Measurements from ENCODE around the gene THSD7B. TPM values are rescaled to one million over a fixed set of nuclear protein-coding genes. Genes with fewer than 3 reads are reported as not detected.

THSD7B gene
- total and polyA plus RNA-seq, 10 of the 15 experiments (the other 5 are each of a cell fraction or from before 2014, with no cell fraction given): 0.03 to 0.56 (median 0.28) TPM

GRCh38 chr2:136785215-136785614, 19.9 kb downstream of the THSD7B start:
- H3K27me3 ChIP-seq (replicated peaks in 1 of 2; ENCODE audit: control insufficient read depth in 2 of 2, insufficient read depth in 2 of 2, low read length in 1 of 2): no peaks in the 10 kb centered on the region
- ATAC-seq (no peak), FAIRE-seq (no peak), DNase-seq (ENCODE audit: low read depth, low spot score) (no peak)
- H3K79me2 ChIP-seq (ENCODE audit: control insufficient read depth, insufficient read depth, low read length): no peaks in the 10 kb centered on the region
- H3K4me2 ChIP-seq (ENCODE audit: control insufficient read depth, insufficient read depth): no peak overlapping the region
- in situ Hi-C loops (cut with MboI): no loop called here
- RAD21 ChIA-PET (ENCODE audit: unreplicated experiment): no interaction called here
- intact Hi-C loops (cut with micrococcal nuclease; ENCODE audit: unreplicated experiment): no loop called here
- no TSS peak for BruUV-seq (replicated peaks)
- no peaks in the 10 kb centered on the region for H3K36me3 ChIP-seq (ENCODE audit: control insufficient read depth in 2 of 2, insufficient read depth in 2 of 2, low read length in 1 of 2)
- H3K27ac ChIP-seq (ENCODE audit: control insufficient read depth, insufficient read depth): no peak overlapping the region
- H3K4me1 ChIP-seq (ENCODE audit: control insufficient read depth, insufficient read depth, low read length): no peaks in the 10 kb centered on the region
- POLR2A ChIA-PET: no interaction called here
- CTCF ChIA-PET: interaction anchor here (1.1 kb wide), 1 partner anchor 18 kb away, joined by 3 read pairs; no protein-coding TSS in a partner anchor
- 22% methylated on average over 3 of the region's 3 CpGs for WGBS (ENCODE audit: insufficient coverage, insufficient replicate concordance, low lambda C conversion rate, missing lambda C conversion rate)
- H3K4me3 ChIP-seq: no peak overlapping the region
- H4K20me1 ChIP-seq (ENCODE audit: control insufficient read depth, insufficient read depth): no peaks in the 10 kb centered on the region
- SMC1A ChIA-PET (ENCODE audit: uncharacterized antibody, unreplicated experiment): no interaction called here
- H2AFZ ChIP-seq (ENCODE audit: control insufficient read depth, low read depth, low read length): no peak overlapping the region
- TF ChIP-seq PRDM15 (CRISPR knock-in tag; IDR thresholded peaks at IDR 0.05) (no peak), NFYB (IDR thresholded peaks at IDR 0.05; ENCODE audit: insufficient read depth, low read depth, low read length) (no peak), BACH1 (IDR thresholded peaks at IDR 0.05; ENCODE audit: borderline replicate concordance) (no peak), RELA (IDR thresholded peaks at IDR 0.05; ENCODE audit: borderline replicate concordance, partially characterized antibody) (no peak), JUND (IDR thresholded peaks at IDR 0.05; ENCODE audit: low read depth, low read length) (no peak), CBX3 (IDR thresholded peaks at IDR 0.05; ENCODE audit: borderline replicate concordance, low read depth) (no peak), EZH2 (IDR thresholded peaks at IDR 0.05; ENCODE audit: borderline replicate concordance, control insufficient read depth, low read depth, low read length) (no peak), SMAD1 (IDR thresholded peaks at IDR 0.05; ENCODE audit: low read depth, partially characterized antibody) (no peak), RFX5 (IDR thresholded peaks at IDR 0.05; ENCODE audit: low read depth, low read length) (no peak)
- H3K9me3 ChIP-seq (replicated peaks; ENCODE audit: control insufficient read depth, insufficient read depth, low read length): no peaks in the 10 kb centered on the region
- H3K9ac ChIP-seq (ENCODE audit: control insufficient read depth, insufficient read depth, low read length): no peak overlapping the region
